Endothelial cell (in vitro differentiated cells): ENCODE data around the gene DLGAP1. TPM values are rescaled to one million over a fixed set of nuclear protein-coding genes. Genes with fewer than 3 reads are reported as not detected.

Source experiments
- DNase-seq: peaks from one replicate; pipeline ENCODE4 v3.0.0; 2021; ENCODE audit warnings: low spot score
- H3K27ac Mint-ChIP-seq: one replicate; pipeline ENCODE4 v1.8.0; 2021; ENCODE audit warnings: mixed read lengths, inconsistent platforms; ENCODE audit not compliant: unreplicated experiment
- H3K27me3 Mint-ChIP-seq: one replicate; pipeline ENCODE4 v1.8.0; 2021; ENCODE audit warnings: mild to moderate bottlenecking, moderate library complexity, mixed read lengths, inconsistent platforms; ENCODE audit not compliant: unreplicated experiment
- H3K36me3 Mint-ChIP-seq: one replicate; pipeline ENCODE4 v1.8.0; 2021; ENCODE audit warnings: mild to moderate bottlenecking, low read depth, mixed read lengths, inconsistent platforms; ENCODE audit not compliant: unreplicated experiment
- H3K4me1 Mint-ChIP-seq: one replicate; pipeline ENCODE4 v1.8.0; 2021; ENCODE audit warnings: mild to moderate bottlenecking, mixed read lengths, inconsistent platforms; ENCODE audit not compliant: unreplicated experiment
- H3K4me3 Mint-ChIP-seq: one replicate; pipeline ENCODE4 v1.8.0; 2021; ENCODE audit warnings: mild to moderate bottlenecking, mixed read lengths, inconsistent platforms; ENCODE audit not compliant: unreplicated experiment
- H3K9me3 Mint-ChIP-seq: one replicate; pipeline ENCODE4 v1.8.0; 2021; ENCODE audit warnings: mixed read lengths, inconsistent platforms; ENCODE audit not compliant: unreplicated experiment
- total RNA-seq: library from RNA; stranded (reverse); fragmentation: NEBNext Ultra II Directional; extraction: Animal tissue kit (Norgen Biotek cat#: 25700); gene quantifications from one replicate; pipeline ENCODE4 v1.2.1, GENCODE V29; 2021; ENCODE audit not compliant: unreplicated experiment
- TF ChIP-seq, protein P1 (sequence below): fragments of 200-600 bp; sonication (generic); IDR thresholded peaks from one replicate; pipeline ENCODE4 v1.5.0; 2021; ENCODE audit warnings: antibody characterized with exemption; ENCODE audit not compliant: unreplicated experiment

DLGAP1 gene
- total RNA-seq, 1 donor from 2014 or later, result 1.8 TPM

DNA sequence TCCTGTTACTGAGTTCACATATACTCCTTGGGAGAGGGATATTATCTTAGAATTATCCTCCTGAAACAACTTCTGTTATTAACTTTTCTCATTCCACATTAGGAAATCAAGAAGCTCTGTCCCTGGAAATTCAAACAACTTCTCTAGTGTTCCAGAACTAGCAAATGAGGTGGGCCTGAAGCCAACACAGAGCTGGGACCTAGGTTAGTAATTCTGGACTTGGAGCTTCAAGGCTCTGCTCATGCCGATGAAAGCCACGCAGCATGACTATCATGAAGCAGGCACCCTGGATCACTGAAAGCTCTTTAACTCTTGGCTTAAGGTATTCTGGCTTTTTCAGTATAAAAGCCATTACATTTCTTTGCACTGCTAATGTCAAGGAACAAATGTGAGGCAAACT, 762.4 kb downstream of the DLGAP1 start:
- H3K36me3 Mint-ChIP-seq, result no peaks in the 10 kb centered on the region
- TF ChIP-seq, protein P1, sequence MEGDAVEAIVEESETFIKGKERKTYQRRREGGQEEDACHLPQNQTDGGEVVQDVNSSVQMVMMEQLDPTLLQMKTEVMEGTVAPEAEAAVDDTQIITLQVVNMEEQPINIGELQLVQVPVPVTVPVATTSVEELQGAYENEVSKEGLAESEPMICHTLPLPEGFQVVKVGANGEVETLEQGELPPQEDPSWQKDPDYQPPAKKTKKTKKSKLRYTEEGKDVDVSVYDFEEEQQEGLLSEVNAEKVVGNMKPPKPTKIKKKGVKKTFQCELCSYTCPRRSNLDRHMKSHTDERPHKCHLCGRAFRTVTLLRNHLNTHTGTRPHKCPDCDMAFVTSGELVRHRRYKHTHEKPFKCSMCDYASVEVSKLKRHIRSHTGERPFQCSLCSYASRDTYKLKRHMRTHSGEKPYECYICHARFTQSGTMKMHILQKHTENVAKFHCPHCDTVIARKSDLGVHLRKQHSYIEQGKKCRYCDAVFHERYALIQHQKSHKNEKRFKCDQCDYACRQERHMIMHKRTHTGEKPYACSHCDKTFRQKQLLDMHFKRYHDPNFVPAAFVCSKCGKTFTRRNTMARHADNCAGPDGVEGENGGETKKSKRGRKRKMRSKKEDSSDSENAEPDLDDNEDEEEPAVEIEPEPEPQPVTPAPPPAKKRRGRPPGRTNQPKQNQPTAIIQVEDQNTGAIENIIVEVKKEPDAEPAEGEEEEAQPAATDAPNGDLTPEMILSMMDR, result no peak
- no peak overlapping the region for H3K4me3 Mint-ChIP-seq
- H3K9me3 Mint-ChIP-seq, result no peaks in the 10 kb centered on the region
- no peak for DNase-seq
- no peaks in the 10 kb centered on the region for H3K4me1 Mint-ChIP-seq
- peaks cover 4% of the 10 kb centered on the region for H3K27me3 Mint-ChIP-seq
- no peak overlapping the region for H3K27ac Mint-ChIP-seq

DNA sequence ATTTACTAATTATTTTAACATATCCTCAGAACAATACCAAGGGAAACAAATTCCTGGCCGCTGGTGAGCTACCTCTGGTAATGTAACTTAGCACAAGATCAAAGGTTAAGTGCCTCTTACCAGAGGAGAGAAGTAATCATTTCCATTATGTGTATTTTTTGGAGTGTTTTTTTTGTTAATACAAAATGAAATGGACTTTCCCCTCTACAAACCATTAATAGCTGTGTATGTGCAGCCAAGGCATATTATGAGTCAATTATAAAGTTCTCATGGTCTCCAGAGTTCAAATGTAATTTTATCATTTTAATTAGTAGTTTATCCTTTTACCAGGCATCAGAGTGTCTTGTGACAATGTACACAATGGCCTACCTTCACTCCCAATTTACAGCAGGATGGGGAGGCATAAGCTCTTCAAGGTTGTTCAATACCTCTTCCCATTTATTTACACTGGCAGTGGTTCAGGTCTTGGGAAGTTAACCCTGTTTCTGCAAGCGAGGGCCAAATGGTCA, 762.9 kb downstream of the DLGAP1 start:
- Mint-ChIP-seq H3K36me3 (no peaks in the 10 kb centered on the region), H3K9me3 (no peaks in the 10 kb centered on the region), H3K27ac (no peak overlapping the region), H3K4me3 (no peak overlapping the region), H3K27me3 (peaks cover 4% of the 10 kb centered on the region), H3K4me1 (no peaks in the 10 kb centered on the region)
- TF ChIP-seq, protein P1, result no peak
- no peak for DNase-seq

DNA sequence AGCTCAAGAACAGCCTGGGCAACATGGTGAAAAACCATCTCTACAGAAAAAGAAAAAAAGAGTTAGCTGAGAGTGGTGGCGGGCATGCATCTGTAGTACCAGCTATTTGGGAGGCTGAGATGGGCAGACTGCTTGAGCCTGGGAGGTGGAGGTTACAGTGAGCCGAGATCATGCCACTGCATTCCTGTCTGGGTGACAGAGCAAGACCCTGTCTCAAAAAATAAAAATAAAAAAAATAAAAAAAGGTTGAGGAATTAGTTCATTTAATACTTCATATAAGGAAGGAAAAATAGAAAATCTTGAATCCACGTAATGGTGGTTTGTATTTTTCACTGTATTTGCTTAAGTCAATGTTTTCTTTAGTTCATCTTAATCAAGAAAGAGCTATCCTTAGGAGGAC, 763.4 kb downstream of the DLGAP1 start:
- TF ChIP-seq, protein P1, result no peak
- H3K4me3 Mint-ChIP-seq, result no peak overlapping the region
- H3K4me1 Mint-ChIP-seq, result no peaks in the 10 kb centered on the region
- no peaks in the 10 kb centered on the region for H3K9me3 Mint-ChIP-seq
- no peaks in the 10 kb centered on the region for H3K36me3 Mint-ChIP-seq
- no peak for DNase-seq
- H3K27ac Mint-ChIP-seq, result no peak overlapping the region
- H3K27me3 Mint-ChIP-seq, result peaks cover 4% of the 10 kb centered on the region

DNA sequence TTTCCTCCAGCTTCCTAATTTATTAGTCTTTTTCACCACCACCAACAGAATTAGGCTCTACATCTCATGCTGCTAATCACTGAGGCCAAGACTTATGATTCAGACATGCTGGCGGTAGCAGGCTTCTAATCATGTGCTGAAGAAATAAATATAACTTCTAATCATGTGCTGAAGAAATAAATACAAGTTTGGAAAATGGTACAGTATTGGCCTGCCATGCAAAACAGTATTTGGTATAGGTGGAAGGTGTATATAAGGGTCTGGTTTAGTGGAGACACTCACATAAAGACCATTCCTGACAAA, 764.4 kb downstream of the DLGAP1 start:
- Mint-ChIP-seq H3K36me3 (no peaks in the 10 kb centered on the region), H3K4me3 (no peak overlapping the region), H3K4me1 (no peaks in the 10 kb centered on the region), H3K27ac (no peak overlapping the region), H3K9me3 (no peaks in the 10 kb centered on the region), H3K27me3 (peaks cover 1% of the 10 kb centered on the region)
- DNase-seq, result no peak
- TF ChIP-seq, protein P1, result no peak

- Mint-ChIP-seq H3K4me3 (no peak overlapping the region), H3K27ac (no peak overlapping the region), H3K27me3 (peaks cover 1% of the 10 kb centered on the region), H3K9me3 (no peaks in the 10 kb centered on the region), H3K4me1 (no peaks in the 10 kb centered on the region), H3K36me3 (no peaks in the 10 kb centered on the region)
- TF ChIP-seq, protein P1, result no peak
- DNase-seq, result no peak
Measured at GRCh38 chr18:3689986-3690763, 764.9 kb downstream of the DLGAP1 start.
